KMS-11 (cell line): ENCODE data around the gene FDX2.

Source experiments
- H2AFZ ChIP-seq: fragments of 200-600 bp; sonication (generic); 2 replicates; pipeline ENCODE4 v1.6.1; 2016; ENCODE audit warnings: antibody characterized with exemption, mixed run types, low read depth
- H3K27ac ChIP-seq: fragments of 200-600 bp; sonication (generic); 2 replicates; pipeline ENCODE4 v1.6.1; 2016; ENCODE audit warnings: mild to moderate bottlenecking, mixed run types
- H3K27me3 ChIP-seq: fragments of 200-600 bp; sonication (generic); 2 replicates; pipeline ENCODE4 v1.6.1; 2017; ENCODE audit warnings: mild to moderate bottlenecking, low read depth, mixed run types, moderate library complexity; ENCODE audit not compliant: insufficient read depth
- H3K36me3 ChIP-seq: fragments of 200-600 bp; sonication (generic); 2 replicates; pipeline ENCODE4 v1.6.1; 2017; ENCODE audit warnings: mild to moderate bottlenecking, mixed run types; ENCODE audit not compliant: insufficient read depth
- H3K4me1 ChIP-seq: fragments of 200-600 bp; sonication (generic); 2 replicates; pipeline ENCODE4 v1.6.1; 2016; ENCODE audit warnings: mild to moderate bottlenecking, low read depth, mixed run types; ENCODE audit not compliant: poor library complexity, severe bottlenecking
- H3K4me2 ChIP-seq: fragments of 200-600 bp; sonication (generic); 2 replicates; pipeline ENCODE4 v1.7.0; 2016; ENCODE audit warnings: mild to moderate bottlenecking, mixed run types
- H3K4me3 ChIP-seq: fragments of 200-600 bp; sonication (generic); IDR thresholded peaks from 2 replicates; pipeline ENCODE4 v1.6.1; 2017; ENCODE audit warnings: low read depth, low read length, mixed read lengths; ENCODE audit not compliant: insufficient read depth
- H3K79me2 ChIP-seq: fragments of 200-600 bp; sonication (generic); 2 replicates; pipeline ENCODE4 v1.6.1; 2016; ENCODE audit warnings: low read depth, mixed run types; ENCODE audit not compliant: insufficient read depth
- H3K9ac ChIP-seq: fragments of 200-600 bp; sonication (generic); 2 replicates; pipeline ENCODE4 v1.6.1; 2016; ENCODE audit warnings: mild to moderate bottlenecking, mixed run types
- H4K20me1 ChIP-seq: fragments of 200-600 bp; sonication (generic); 2 replicates; pipeline ENCODE4 v1.6.1; 2016; ENCODE audit warnings: mild to moderate bottlenecking, mixed run types; ENCODE audit not compliant: insufficient read depth
- TF ChIP-seq, protein P1 (sequence below): fragments of 200-600 bp; sonication (generic); conservative IDR thresholded peaks from 2 replicates; pipeline ENCODE4 v1.6.1; 2017; ENCODE audit warnings: low read depth, mild to moderate bottlenecking, antibody characterized with exemption, low read length, moderate library complexity, mixed read lengths

Gene FDX2

DNA sequence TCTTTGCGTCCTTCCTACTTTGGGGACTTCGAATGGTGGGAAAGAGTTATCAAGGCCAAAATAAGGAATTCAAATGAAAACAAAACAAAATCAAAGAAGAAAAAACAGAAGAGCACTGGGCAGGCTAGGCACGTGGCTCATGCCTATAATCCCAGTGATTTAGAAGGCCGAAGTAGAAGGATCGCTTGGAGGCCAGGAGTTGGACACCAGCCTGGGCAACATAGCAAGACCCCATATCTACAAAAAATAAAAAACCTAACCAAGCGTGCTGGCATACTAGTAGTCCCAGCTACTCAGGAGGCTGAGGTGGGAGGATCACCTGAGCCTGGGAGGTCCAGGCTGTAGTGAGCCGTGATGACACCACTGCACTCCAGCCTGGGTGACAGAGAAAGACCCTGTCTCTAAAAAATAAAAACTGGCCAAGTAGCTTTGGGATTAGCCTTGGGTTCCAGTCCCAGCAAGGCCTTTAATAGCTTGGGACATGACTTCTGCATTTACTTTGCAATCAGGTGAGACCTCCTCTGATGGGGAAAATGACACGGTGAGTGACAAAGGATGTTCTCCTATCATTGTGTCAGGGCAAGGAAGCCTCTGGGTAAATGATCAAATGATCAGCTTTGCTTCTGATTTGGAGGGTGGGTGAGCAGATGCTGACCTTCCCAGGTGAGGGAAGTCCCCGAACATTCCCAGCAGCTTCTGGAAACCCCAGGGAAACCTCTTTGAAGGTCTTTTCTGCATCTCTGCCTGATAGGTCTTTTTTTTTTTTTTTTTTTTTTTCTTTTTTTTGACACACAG lies 37.8 kb downstream of the FDX2 start:
- Histone ChIP-seq H2AFZ (no peak overlapping the region), H3K79me2 (no peaks in the 10 kb centered on the region; the same call in 1 of the 2 replicates), H3K4me1 (peaks cover 4% of the 10 kb centered on the region), H3K4me3 (no peak overlapping the region), H3K27me3 (no peaks in the 10 kb centered on the region), H3K36me3 (no peaks in the 10 kb centered on the region), H3K27ac (no peak overlapping the region), H3K9ac (no peak overlapping the region), H3K4me2 (no peak overlapping the region), H4K20me1 (no peaks in the 10 kb centered on the region)
- TF ChIP-seq, protein P1, sequence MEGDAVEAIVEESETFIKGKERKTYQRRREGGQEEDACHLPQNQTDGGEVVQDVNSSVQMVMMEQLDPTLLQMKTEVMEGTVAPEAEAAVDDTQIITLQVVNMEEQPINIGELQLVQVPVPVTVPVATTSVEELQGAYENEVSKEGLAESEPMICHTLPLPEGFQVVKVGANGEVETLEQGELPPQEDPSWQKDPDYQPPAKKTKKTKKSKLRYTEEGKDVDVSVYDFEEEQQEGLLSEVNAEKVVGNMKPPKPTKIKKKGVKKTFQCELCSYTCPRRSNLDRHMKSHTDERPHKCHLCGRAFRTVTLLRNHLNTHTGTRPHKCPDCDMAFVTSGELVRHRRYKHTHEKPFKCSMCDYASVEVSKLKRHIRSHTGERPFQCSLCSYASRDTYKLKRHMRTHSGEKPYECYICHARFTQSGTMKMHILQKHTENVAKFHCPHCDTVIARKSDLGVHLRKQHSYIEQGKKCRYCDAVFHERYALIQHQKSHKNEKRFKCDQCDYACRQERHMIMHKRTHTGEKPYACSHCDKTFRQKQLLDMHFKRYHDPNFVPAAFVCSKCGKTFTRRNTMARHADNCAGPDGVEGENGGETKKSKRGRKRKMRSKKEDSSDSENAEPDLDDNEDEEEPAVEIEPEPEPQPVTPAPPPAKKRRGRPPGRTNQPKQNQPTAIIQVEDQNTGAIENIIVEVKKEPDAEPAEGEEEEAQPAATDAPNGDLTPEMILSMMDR: no peak

DNA sequence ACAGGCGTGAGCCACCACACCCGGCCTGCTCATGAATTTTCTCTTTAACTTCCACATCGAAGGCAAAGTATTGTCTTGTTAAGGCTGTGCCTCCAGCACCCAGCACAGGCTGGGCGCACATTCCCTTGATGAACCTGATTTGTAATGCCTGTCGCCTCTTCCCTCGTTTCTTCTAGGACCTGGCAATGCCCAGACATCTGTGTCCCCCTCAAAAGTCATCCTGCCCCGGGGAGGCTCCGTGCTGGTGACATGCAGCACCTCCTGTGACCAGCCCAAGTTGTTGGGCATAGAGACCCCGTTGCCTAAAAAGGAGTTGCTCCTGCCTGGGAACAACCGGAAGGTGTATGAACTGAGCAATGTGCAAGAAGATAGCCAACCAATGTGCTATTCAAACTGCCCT lies 41.2 kb downstream of the FDX2 start:
- no peaks in the 10 kb centered on the region for H3K27me3 ChIP-seq
- H3K4me3 ChIP-seq: no peak overlapping the region
- TF ChIP-seq, protein P1: no peak
- H3K79me2 ChIP-seq: no peaks in the 10 kb centered on the region; the same call in 1 of the 2 replicates
- H3K4me1 ChIP-seq: peaks cover 23% of the 10 kb centered on the region
- H3K36me3 ChIP-seq: no peaks in the 10 kb centered on the region
- no peak overlapping the region for H3K9ac ChIP-seq
- H2AFZ ChIP-seq: no peak overlapping the region
- no peaks in the 10 kb centered on the region for H4K20me1 ChIP-seq
- H3K4me2 ChIP-seq: no peak overlapping the region
- no peak overlapping the region for H3K27ac ChIP-seq

DNA sequence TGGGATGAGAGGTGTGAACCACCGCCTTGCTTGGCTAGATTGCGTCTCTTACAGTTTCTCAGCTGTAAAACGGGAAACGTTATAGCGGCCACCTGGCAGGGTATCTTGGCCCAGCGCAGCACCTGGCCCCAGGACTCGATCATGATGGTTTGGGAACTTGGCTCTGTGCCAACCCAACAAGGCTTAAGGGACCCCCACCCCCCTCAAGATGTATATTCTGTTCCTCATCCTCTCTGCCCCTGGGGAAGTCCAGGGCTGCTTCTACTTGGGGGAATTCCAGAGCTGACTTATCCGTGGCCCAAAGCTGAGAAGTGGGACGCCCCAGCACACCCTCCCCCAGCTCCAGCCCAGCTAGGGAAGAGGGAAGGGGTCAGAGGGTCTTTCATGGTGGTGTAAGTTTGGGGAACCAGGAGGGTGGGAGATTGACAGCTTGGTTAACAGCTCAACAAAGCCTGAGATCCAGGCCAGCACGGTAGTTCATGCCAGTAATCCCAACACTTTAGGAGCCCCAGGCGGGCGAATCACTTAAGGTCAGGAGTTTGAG lies 44.2 kb downstream of the FDX2 start:
- no peaks in the 10 kb centered on the region; the same call in 1 of the 2 replicates for H3K79me2 ChIP-seq
- peaks cover 25% of the 10 kb centered on the region for H3K4me1 ChIP-seq
- TF ChIP-seq, protein P1: no peak
- no peaks in the 10 kb centered on the region for H3K27me3 ChIP-seq
- no peak overlapping the region for H3K4me3 ChIP-seq
- no peaks in the 10 kb centered on the region for H4K20me1 ChIP-seq
- peak overlapping the region; percentile 64; the same call in 1 of the 2 replicates for H3K9ac ChIP-seq
- H3K36me3 ChIP-seq: no peaks in the 10 kb centered on the region
- peak overlapping the region; percentile 67; the same call in 1 of the 2 replicates for H3K4me2 ChIP-seq
- H3K27ac ChIP-seq: peak overlapping the region; percentile 58
- peak overlapping the region; percentile 78; the same call in 1 of the 2 replicates for H2AFZ ChIP-seq

DNA sequence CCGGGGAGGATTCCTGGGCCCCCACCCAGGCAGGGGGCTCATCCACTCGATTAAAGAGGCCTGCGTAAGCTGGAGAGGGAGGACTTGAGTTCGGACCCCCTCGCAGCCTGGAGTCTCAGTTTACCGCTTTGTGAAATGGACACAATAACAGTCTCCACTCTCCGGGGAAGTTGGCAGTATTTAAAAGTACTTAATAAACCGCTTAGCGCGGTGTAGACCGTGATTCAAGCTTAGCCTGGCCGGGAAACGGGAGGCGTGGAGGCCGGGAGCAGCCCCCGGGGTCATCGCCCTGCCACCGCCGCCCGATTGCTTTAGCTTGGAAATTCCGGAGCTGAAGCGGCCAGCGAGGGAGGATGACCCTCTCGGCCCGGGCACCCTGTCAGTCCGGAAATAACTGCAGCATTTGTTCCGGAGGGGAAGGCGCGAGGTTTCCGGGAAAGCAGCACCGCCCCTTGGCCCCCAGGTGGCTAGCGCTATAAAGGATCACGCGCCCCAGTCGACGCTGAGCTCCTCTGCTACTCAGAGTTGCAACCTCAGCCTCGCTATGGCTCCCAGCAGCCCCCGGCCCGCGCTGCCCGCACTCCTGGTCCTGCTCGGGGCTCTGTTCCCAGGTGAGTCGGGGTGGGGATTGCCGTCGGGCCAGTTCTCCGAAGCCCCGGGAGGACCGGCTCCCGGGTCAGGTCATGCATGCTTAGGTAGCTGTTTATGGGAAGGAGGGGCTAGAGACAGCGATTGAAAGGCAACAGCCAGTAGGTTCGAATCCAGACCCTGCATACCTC lies 45.0 kb downstream of the FDX2 start, which contains the start of gene ICAM1:
Gene ICAM1 (plus strand): TSS at position 505 of the 779 bp plus-strand sequence. CDS start 40 bp downstream, at position 545.
- Histone ChIP-seq H2AFZ (peak within 1 kb of the TSS; percentile 78), H3K4me3 (no peak within 1 kb of the TSS), H3K27ac (peak within 1 kb of the TSS; percentile 58), H3K79me2 (no peaks in the 10 kb centered on the region; the same call in 1 of the 2 replicates), H3K4me1 (peaks cover 25% of the 10 kb centered on the region), H3K4me2 (peak within 1 kb of the TSS; percentile 67), H3K27me3 (no peaks in the 10 kb centered on the region), H3K9ac (peak within 1 kb of the TSS; percentile 64), H4K20me1 (no peaks in the 10 kb centered on the region), H3K36me3 (no peaks in the 10 kb centered on the region)
- TF ChIP-seq, protein P1: peak; percentile 13; the same call in 1 of the 2 replicates
